Measurements from ENCODE around the gene MCM5.

The MCM5 gene

GRCh38 chr22:35373781-35374180 lies 26.2 kb upstream of the MCM5 start:
- no peaks in the 10 kb centered on the region for H3K79me2 ChIP-seq
- H3K9me3 ChIP-seq (ENCODE audit: control insufficient read depth, low read length): no peaks in the 10 kb centered on the region
- TF ChIP-seq CTCF (IDR thresholded peaks at IDR 0.05): no peak
- H2AFZ ChIP-seq: no peak overlapping the region
- no peak overlapping the region for H3K4me2 ChIP-seq (ENCODE audit: low read length)
- no peak overlapping the region for H3K9ac ChIP-seq
- no peaks in the 10 kb centered on the region for H3K36me3 ChIP-seq (ENCODE audit: control insufficient read depth, insufficient read depth, low read length)
- H3K4me1 ChIP-seq: no peaks in the 10 kb centered on the region
- H3K4me3 ChIP-seq (ENCODE audit: low read depth, low read length): no peak overlapping the region
- no peaks in the 10 kb centered on the region for H3K27me3 ChIP-seq (ENCODE audit: control insufficient read depth, insufficient read depth, low read length)
- H3K27ac ChIP-seq: no peak overlapping the region

GRCh38 chr22:35375031-35375430 lies 24.9 kb upstream of the MCM5 start:
- Histone ChIP-seq H2AFZ (no peak overlapping the region), H3K9ac (no peak overlapping the region), H3K79me2 (no peaks in the 10 kb centered on the region), H3K4me3 (ENCODE audit: low read depth, low read length) (no peak overlapping the region), H3K27me3 (ENCODE audit: control insufficient read depth, insufficient read depth, low read length) (no peaks in the 10 kb centered on the region), H3K4me1 (no peaks in the 10 kb centered on the region), H3K9me3 (ENCODE audit: control insufficient read depth, low read length) (no peaks in the 10 kb centered on the region), H3K27ac (no peak overlapping the region), H3K4me2 (ENCODE audit: low read length) (no peak overlapping the region), H3K36me3 (ENCODE audit: control insufficient read depth, insufficient read depth, low read length) (no peaks in the 10 kb centered on the region)
- TF ChIP-seq CTCF (IDR thresholded peaks at IDR 0.05): no peak

GRCh38 chr22:35375526-35375925 lies 24.4 kb upstream of the MCM5 start:
- Histone ChIP-seq H3K4me1 (peaks cover 2% of the 10 kb centered on the region), H3K36me3 (ENCODE audit: control insufficient read depth, insufficient read depth, low read length) (no peaks in the 10 kb centered on the region), H3K27me3 (ENCODE audit: control insufficient read depth, insufficient read depth, low read length) (no peaks in the 10 kb centered on the region), H3K9me3 (ENCODE audit: control insufficient read depth, low read length) (no peaks in the 10 kb centered on the region), H3K27ac (no peak overlapping the region), H3K4me3 (ENCODE audit: low read depth, low read length) (no peak overlapping the region), H3K4me2 (ENCODE audit: low read length) (no peak overlapping the region), H3K9ac (no peak overlapping the region), H2AFZ (no peak overlapping the region), H3K79me2 (no peaks in the 10 kb centered on the region)
- TF ChIP-seq CTCF (IDR thresholded peaks at IDR 0.05): no peak

GRCh38 chr22:35376728-35377472 lies 23.0 kb upstream of the MCM5 start:
- Histone ChIP-seq H3K9me3 (ENCODE audit: control insufficient read depth, low read length) (no peaks in the 10 kb centered on the region), H3K79me2 (no peaks in the 10 kb centered on the region), H2AFZ (peak overlapping the region; percentile 62), H3K27ac (peak overlapping the region; percentile 56), H3K4me1 (peaks cover 3% of the 10 kb centered on the region), H3K27me3 (ENCODE audit: control insufficient read depth, insufficient read depth, low read length) (no peaks in the 10 kb centered on the region), H3K36me3 (ENCODE audit: control insufficient read depth, insufficient read depth, low read length) (no peaks in the 10 kb centered on the region), H3K4me2 (ENCODE audit: low read length) (peak overlapping the region; percentile 24), H3K4me3 (ENCODE audit: low read depth, low read length) (no peak overlapping the region), H3K9ac (no peak overlapping the region)
- TF ChIP-seq CTCF (IDR thresholded peaks at IDR 0.05): no peak

GRCh38 chr22:35377735-35378134 lies 22.2 kb upstream of the MCM5 start:
- no peak for TF ChIP-seq CTCF (IDR thresholded peaks at IDR 0.05)
- Histone ChIP-seq H3K9me3 (ENCODE audit: control insufficient read depth, low read length) (no peaks in the 10 kb centered on the region), H3K27ac (no peak overlapping the region), H3K9ac (no peak overlapping the region), H3K4me3 (ENCODE audit: low read depth, low read length) (no peak overlapping the region), H3K27me3 (ENCODE audit: control insufficient read depth, insufficient read depth, low read length) (no peaks in the 10 kb centered on the region), H3K79me2 (no peaks in the 10 kb centered on the region), H3K36me3 (ENCODE audit: control insufficient read depth, insufficient read depth, low read length) (no peaks in the 10 kb centered on the region), H3K4me1 (peaks cover 3% of the 10 kb centered on the region), H2AFZ (no peak overlapping the region), H3K4me2 (ENCODE audit: low read length) (no peak overlapping the region)

Measured in parathyroid adenoma (tissue), 2 donors.